ENCODE measurements around the gene WDR37.

- TF ChIP-seq POLR2A (IDR thresholded peaks at IDR 0.05; ENCODE audit: low read depth, low read length), result no peak
- TF ChIP-seq POLR2AphosphoS5 (IDR thresholded peaks at IDR 0.05; ENCODE audit: low read depth, low read length), result no peak
Measured at GRCh38 chr10:1163831-1164230, 107.6 kb downstream of the WDR37 start.
